RPMI7951 (cell line): ENCODE measurements around the gene PPT2. TPM values are rescaled to one million over a fixed set of nuclear protein-coding genes. Genes with fewer than 3 reads are reported as not detected.

Experiments
- DNase-seq: peaks from one replicate; pipeline ENCODE4 v3.0.0-alpha.2; 2012; ENCODE audit warnings: low read depth
- total RNA-seq: library from RNA; depleted of rRNA; stranded (reverse); fragments of >200 nt; shearing (Covaris generic); gene quantifications from 2 replicates; pipeline ENCODE4 v1.2.3, GENCODE V29; 2014; rRNA removed

PPT2 gene, protein sequence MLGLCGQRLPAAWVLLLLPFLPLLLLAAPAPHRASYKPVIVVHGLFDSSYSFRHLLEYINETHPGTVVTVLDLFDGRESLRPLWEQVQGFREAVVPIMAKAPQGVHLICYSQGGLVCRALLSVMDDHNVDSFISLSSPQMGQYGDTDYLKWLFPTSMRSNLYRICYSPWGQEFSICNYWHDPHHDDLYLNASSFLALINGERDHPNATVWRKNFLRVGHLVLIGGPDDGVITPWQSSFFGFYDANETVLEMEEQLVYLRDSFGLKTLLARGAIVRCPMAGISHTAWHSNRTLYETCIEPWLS
- 22.9 and 25.1 TPM in 2 replicates for total RNA-seq

DNA sequence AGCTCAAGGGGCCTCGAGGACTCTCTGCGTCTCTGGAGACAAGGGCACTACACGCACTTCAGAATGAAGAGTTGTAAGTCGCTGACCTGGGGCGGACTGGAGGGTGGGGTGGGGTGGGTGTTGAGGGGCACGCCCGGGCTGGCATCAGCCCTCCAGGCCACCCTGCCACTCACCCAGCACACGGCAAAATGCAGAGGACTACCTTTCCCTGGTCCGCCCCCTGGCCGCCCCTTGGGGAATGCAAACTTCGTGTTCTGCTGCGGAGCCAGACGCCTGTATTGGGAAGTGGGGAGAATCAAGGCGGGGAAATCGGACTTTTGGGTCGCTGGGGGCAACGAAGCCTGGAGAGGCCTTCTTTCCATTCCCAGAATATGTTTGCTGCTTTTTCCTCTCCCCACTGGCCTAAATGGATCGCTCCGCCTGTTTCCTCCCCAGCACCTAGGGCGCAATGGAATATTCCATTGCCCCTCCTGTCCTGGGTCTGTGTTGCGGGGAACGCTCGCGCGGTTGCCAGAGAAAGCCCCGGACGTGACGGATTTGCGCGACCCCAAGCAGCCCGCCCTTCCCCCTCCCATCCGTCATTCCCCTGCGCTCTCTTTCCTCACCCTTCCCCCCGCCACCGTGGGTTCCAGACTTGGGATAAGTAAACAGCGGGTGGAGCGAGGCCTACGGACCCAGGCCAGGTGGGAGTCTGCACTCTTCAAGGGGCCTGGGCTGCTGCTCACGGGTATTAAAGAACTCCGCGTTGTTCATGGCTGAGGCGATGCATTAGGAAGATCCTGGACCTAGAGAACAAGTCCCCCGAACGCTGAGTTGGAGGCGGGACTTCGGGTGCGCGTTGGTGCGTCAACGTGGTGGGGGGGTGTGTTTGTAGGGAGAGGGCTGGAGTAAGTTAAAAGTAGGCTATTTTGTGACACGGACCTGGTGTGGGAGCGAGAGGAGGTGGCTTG is at the start of gene PPT2:
TSS of gene PPT2 (plus strand) at position 578 of the 950 bp plus-strand sequence. CDS start 454 bp downstream, outside the sequence.
- DNase-seq = peak; percentile 93

DNA sequence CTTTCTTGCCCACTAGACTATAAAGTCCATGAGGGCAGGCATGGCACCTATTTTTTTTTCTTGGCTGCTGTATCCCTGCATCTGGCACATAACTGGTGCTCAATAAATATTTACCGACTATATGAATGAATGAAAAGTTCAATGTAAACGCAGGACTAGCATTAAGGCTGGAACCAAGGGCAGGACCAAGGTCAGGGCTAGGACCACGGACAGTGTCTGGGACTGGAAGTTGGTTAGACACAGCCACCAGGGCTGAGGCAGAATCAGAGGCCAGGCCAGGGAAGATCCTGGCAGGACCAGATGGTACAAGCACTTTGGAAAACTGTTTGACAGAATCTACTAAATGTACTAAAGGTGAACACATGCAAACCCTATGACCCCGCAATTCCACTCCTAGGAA is 48.5 kb upstream of the PPT2 start:
- DNase-seq = no peak

DNA sequence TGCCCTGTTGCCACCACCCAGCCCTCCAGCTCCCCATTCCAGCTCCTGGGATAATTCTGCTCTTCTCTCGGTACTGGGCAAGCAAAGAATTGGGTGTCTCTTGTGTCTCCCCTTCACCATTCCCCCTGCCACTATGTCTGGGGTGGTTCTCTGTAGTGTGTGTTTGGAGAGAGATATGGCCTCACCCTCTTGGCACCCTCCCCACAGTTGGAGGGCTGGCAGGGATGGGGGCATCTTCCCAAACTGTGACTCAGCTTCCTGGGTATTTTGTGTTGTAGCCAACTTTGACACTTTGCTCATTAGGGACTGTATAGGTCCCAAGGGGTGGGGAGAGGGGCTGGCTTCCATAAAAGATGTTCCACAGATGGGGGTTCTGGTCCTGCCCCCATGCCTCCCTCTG is 46.5 kb upstream of the PPT2 start:
- DNase-seq = peak; percentile 61

DNA sequence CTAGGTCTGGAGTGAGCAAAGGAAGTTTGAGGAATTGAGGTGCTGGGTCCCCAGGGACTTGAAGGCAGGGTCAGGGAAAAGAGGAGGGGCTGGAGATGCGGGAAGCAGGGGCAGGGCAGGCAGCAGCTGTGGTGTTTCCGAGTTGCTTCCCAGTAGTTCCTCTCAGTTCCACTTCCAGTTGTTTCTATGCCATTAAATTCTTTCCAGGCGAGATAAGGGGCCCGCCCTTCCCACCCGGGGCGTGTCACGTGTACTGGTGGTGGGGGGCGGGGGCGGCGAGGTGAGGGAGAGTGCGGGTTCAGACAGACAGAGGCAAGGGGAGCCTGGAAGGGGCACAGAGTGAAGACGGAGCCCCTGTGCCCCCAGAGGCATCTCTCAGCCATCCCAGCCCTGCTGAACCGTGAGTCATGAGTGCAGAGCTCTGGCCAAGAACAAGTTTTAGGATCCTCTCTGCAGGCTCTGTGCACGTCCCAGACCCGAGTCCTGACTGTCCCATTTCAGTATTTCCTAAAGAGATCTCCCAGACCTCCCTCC is 45.8 kb upstream of the PPT2 start:
- DNase-seq = peak; percentile 61

DNA sequence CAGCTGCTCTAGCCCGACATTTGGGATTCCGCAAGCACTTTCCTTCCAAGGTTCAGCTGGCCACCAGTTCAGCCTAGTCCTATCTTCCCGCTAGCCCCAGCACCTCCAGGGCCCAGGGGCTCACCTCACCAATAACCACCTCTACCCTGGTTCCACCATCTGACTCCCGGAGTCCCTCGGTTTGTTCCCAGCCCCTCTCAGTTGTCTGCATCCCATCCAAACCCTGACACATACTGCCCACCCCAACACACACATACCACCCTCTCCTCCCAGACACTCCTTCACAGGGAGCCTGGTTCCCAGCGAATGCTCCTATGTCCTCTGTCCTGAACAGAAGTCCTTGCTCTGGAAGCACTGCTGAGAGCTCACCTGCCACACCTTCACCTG is 45.2 kb upstream of the PPT2 start:
- DNase-seq = no peak

DNA sequence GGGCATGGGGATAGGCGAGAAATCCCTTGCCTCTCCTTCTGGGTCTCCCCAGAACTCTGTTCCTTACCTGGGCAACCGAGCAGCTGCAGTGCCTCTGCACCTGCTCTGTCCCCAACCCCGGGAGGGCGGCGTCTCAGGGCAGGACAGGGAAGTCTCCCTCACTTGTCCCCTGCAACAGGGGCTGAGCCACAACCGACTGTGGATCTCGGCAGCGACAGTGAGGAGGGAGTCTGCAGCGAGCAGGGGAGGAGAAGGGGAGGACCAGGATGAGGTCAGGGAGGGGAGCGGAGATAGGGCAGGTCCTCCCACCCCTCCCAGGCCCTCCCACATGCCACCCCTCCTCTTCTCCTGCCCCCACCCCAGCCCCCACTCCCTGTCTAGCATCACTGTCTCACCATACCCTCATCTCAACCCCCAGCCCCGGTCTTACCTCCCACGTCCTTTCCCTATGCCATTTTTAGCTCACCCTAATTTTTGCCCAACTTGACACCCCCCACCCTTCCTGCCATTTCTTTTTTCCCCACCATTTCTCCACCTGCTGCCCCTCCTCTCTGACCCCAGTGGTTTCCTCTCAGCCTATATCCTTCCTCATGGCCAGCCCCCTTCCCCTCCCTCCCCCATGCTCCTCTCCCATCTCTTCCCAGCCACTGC is 44.7 kb upstream of the PPT2 start, which contains the start of gene TNXB:
TSS of gene TNXB (minus strand) at position 225 of the 651 bp plus-strand sequence. CDS start 11,140 bp downstream, outside the sequence.
- no peak for DNase-seq

DNA sequence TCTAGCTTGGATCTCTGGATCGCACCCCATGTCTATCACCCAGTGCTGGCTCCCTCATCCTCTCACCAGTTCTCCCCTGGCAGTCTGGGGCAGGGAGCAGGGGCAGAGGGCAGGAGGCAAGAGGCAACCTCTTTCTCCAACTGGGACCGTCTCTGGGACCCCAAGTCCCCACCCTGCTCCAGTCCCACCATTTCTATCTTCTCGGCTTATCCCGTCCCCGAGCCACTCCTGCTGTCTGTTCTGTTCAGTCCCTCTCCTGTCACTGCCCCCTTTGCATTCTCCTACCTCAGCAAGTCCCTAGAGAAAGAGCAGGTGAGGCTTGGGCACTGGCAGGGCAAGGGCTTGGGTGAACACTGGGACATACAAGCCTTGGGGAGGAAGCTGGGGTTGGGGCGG is 44.2 kb upstream of the PPT2 start:
- no peak for DNase-seq

DNA sequence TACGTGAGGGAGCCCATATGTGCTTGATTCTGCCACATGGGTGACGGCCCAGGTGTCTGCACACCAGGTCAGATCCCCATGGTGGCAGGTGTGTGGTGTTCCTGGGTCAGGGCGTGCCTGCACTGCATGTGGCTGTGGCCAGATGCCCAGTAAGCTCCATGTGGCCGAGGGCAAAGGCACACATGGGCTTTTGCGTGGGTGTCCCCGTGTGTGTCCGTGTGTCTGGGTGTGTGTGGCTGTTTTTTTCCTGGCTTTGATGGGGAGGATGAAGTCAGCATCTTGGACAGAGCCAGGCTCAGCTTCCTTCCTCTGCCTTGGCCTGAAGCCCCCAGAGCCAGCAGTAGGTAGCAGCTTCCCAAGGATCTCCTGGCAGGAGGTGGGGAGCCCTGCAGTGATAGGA is 43.3 kb upstream of the PPT2 start:
- DNase-seq = no peak

DNA sequence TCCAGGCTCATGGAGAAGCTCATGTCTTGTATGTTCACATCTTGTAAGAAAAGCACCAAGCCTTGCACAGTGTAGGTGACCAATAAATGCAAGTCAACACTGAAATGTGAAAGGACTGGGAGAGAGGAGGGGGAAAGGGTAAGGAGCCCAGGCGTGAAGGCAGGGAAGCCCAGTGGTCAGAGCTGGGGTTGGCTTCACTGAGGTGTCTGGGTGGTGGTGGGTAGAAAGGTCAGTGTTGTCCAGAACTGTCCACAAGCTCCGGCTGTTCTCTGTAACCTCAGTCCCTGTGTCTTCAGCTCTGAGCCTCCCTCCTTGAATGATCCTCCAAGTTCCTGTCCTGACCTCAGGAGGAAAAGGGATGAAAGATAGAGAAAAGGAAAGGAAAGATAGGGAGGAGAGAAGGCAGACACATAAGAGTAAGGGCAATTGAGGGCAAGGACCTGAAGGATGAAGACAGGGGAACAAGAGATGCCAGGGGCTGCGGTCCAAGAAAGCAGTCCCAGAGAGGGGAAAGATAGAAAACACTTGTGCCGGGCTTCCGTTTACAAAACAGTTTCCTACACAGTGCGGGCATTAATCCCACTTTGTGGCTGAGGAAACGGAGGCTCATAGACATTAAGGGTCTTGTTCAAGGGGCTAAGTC is 42.4 kb upstream of the PPT2 start:
- no peak for DNase-seq

DNA sequence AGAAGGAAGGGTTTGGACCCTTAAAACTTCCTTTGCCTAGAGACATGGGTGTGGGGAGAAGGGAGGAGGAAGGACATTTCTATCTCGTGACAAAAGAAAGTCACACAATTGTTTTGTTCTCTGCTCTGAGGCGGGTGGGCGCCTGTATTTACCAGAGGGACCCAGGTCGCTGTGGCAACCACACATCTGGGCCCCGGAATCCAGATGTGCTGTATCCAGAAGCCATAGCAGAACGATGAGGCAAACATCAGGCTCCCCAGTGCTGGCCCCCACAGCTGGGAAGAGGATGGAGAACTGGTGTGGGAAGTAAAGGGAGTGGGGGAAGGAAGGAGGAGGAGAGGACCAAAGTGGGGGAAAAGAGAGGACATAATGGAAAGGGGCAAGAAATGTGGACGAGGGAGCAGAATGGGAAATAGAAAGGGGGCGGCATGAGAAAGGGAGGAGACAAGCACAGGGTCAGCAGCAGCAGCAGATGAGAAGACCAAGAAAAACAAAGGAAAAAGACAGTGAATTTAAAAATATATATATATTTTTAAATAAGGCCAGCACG is 41.4 kb upstream of the PPT2 start:
- DNase-seq = no peak

DNA sequence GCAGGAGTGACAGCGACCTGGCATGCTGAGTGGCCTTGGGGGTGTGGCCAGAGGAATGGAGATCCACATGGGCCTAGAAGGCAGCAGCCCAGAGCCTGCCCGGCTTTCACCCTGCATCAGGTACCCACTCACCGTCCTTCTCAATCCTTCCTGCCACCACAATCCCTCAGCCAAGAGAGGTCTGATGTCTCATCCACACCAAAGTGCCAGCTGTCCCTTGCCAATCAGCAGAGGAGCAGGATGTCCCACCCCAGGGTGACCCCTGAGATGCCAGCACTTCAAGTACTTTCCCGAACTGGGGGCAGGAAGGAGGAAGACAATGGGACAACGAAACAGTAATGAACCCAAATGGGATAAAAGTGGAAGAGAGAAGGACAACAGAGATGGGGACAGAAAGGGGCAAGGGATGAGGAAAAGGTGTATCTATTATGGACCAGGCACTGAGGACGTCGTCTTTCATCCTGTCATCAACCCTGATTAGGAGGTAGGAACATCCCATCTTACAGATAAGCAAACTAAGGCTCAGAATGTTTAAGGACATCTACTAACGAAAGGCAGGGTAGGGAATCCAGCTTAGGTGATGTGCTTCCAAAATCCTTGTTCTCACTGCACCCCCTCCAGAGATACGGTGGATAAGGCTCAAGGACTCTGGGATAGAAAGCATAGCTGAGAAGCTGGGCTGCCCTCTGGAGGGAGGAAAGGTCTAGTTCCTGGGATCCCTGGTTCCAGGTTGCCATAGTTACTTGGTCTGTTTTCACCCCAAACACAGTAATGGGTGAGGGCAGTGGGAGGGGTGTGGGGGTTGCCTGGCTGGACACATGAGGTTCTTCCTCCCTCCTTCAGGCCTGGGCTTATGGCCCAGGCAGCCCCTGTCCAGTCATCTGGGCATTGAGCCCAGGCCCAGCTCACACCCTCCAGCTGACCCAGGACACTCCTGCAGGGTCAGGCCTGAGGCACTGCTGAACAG is 40.3 kb upstream of the PPT2 start:
- DNase-seq = peak; percentile 97

DNA sequence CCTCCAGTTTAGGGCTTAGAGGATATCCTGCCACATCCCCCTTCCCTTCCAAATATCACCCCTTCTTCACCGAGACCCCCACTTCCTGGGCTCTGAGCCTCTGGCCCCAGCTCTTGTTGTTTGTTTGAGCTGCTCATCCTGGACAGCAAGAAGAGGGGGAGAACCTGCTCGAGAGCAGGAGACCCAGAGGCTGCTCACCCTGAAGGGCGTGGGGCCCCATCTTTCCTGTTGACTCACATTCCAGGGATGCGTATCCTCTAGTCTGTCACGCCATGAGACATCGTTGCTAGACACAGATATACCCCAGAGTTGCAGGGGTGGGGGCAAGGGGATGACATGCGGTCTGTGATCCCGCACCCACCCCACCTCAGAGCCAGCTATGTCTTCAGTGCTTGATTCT is 39.1 kb upstream of the PPT2 start:
- peak; percentile 89 for DNase-seq

DNA sequence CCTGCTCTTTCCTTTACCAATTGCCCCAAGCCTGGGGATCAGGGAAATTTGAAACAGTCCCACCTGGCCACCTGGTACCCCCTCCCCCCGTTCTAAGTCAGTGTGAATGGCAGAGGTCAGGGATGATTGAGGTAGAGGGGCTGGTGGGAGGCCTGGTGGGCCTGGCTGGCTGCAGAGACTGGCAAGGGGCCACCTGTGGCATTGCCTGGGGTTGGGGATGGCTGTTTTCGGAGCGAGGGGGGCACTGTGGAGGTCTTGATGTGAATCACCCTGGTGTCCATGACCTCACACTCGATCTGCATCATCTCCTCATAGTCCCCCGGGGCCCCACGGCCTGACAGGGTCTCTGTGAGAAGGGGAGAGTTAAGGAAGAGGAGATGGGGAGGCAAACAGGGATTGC is 38.3 kb upstream of the PPT2 start:
- no peak for DNase-seq

DNA sequence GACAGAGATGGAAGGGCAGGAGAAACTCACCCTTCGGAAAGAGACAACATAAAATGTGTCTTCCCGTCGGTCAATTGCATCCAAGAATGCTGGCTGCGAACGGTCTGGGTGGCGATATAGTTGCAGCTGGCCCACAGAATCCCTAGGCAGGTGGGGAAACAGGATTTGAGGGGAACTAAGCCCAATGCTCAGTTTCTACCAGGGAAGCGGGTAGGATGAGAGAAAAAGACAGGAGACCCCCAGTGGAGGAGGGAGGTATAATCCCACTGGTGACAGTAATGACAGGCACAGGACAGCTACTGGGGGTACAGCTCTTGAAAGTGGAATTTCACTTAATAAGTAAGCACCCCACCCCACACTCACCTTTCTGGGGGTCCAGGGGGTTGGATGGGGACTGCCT is 37.3 kb upstream of the PPT2 start:
- peak; percentile 33 for DNase-seq

DNA sequence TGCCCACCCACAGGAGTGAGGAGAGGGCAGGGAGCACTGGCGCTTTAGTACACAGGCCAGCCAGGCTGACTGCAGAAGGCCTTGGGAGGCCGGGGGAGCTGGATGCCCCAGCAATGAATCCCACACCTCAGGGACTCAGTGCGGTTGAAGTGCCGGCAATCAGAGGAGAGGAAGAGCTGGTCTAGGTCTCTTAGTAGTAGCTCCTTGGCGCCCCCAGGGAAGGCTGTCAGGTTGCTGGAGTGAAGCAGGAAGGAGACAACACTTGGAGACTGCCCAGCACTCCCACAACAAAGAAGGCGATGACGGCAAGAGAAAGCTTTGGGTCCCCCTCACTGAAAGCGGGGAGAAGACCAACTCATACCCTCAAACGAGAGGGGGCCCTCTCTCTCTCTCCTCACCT is 36.5 kb upstream of the PPT2 start:
- DNase-seq = no peak

DNA sequence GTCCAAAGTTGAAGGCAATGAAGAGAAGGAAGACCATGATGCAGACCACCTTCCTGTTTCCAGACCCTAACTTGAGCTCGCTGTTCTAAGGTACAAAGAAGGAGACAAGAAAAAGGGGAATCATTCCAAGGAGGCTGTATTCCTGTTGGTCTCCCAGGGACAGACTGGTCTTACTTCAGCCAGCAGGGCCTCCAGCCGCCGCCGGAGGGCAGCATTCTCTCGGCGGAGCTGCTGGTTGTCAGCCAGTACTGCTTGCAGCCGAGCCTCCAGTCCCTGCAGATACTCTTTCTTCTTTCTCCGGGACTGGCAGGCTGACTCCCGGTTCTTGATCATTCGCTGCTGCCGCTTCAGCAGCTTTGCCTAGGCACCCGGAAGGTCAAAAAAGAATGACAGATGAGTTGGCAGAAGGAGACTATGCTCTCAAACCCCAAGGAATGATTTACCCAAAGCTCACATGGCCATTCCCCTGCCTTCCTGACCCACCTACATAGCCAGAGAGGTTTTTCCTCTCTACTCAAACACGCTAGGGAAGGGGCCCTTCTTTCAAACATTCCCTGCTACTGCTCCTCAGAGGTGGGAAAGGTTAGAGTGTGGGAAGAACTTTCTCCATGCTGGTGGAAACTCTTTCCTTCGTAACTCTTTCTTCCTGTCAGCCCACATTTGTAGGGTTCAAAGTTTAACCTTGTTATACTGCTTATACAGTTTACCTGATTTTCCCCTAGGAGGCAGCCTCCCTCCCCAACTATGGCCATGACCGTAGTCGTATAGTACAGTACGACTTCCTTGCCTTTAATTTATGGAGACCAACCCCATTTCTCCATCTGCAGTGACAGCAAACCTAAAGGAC is 34.9 kb upstream of the PPT2 start:
- DNase-seq = peak; percentile 77

DNA sequence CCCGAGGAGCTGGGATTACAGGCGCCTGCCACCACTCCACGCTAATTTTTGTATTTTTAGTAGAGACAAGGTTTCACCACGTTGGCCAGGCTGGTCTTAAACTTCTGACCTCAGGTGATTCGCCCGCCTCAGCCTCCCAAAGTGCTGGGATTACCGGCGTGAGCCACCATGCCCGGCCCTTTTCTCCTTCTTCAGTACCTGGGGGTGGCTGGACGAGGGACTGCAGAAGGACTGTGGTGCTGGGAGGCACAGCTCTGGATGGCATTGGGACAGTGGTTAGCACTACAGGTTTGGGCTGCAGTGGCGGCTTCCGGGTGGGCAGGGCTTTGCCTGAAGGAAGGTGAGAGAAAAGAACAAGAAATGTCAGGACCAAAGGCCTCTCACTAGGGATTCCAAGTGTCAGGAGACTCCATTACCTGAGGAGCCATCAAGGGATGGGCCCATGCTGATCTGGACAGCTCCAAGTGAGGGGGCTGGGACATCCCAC is 33.3 kb upstream of the PPT2 start:
- no peak for DNase-seq

DNA sequence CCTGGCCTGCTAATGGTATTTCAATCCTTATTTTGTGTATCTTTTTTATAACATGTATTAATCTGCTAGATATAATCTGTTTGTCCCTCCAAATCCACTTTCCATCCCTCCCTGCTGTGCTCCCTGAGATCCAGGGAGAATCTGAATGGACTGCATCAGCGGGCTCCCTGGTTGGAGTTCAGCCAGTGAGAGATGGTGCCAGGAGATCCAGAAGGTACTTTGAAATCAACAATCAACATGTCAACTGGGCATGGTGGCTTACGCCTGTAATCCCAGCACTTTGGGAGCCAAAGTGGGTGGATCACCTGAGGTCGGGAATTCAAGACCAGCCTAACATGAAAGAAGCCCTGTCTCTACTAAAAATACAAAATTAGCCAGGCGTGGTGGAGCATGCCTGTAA is 30.3 kb upstream of the PPT2 start:
- DNase-seq = no peak

DNA sequence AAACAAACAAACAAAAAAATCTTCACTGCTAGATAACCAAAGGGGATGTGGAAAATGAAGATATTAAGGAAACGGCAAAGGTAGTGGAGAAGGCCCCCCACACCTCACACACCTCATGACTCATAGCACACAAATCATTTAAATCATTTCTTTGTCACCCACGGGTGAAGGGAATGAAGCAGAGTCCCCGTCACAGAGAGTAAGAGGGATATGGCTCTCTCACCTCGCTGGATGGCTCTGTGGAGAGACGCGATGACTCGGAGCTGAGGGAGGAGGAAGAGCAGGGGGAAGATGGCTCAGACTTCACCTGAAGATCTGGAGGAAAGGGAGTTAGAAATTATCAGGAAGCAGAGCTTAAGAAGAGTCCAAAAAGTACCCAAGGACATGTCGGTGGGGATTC is 27.1 kb upstream of the PPT2 start:
- DNase-seq = no peak
